Neuronal stem cell (in vitro differentiated cells): ENCODE measurements around the gene SYK.

Experiments used
- DNase-seq: peaks from one replicate; pipeline ENCODE4 v3.0.0-alpha.2; 2013; ENCODE audit warnings: low spot score
- H2AFZ ChIP-seq: one replicate; pipeline ENCODE4 v1.6.1; 2013; ENCODE audit warnings: mild to moderate bottlenecking, low read length, inconsistent platforms
- H2AK5ac ChIP-seq: 2 replicates; pipeline ENCODE4 v1.6.1; 2013; ENCODE audit warnings: low read depth, mild to moderate bottlenecking, inconsistent platforms, low read length, moderate library complexity, mixed read lengths
- H2BK120ac ChIP-seq: 2 replicates; pipeline ENCODE4 v1.6.1; 2013; ENCODE audit warnings: low read depth, mild to moderate bottlenecking, inconsistent platforms, low read length, moderate library complexity, mixed read lengths
- H2BK12ac ChIP-seq: one replicate; pipeline ENCODE4 v1.6.1; 2013; ENCODE audit warnings: low read length, inconsistent platforms
- H2BK15ac ChIP-seq: 2 replicates; pipeline ENCODE4 v1.6.1; 2013; ENCODE audit warnings: mild to moderate bottlenecking, low read length, inconsistent platforms, mixed read lengths
- H2BK5ac ChIP-seq: one replicate; pipeline ENCODE4 v1.6.1; 2013; ENCODE audit warnings: inconsistent platforms, mild to moderate bottlenecking, low read length, moderate library complexity
- H3K14ac ChIP-seq: one replicate; pipeline ENCODE4 v1.6.1; 2013; ENCODE audit warnings: low read length, inconsistent platforms
- H3K18ac ChIP-seq: 2 replicates; pipeline ENCODE4 v1.6.1; 2013; ENCODE audit warnings: low read length, inconsistent platforms
- H3K23ac ChIP-seq: 2 replicates; pipeline ENCODE4 v1.6.1; 2013; ENCODE audit warnings: low read depth, mild to moderate bottlenecking, mixed read lengths, low read length, inconsistent platforms; ENCODE audit not compliant: poor library complexity
- H3K27ac ChIP-seq: replicated peaks from 3 replicates; pipeline ENCODE4 v1.5.1; 2013; ENCODE audit warnings: low read length, inconsistent platforms
- H3K27me3 ChIP-seq, 3 experiments: 2 replicates each; pipeline ENCODE4 v1.6.1; 2013; ENCODE audit warnings: low read length in 3 of 3, mild to moderate bottlenecking in 2 of 3, inconsistent platforms in 1 of 3, low read depth in 1 of 3, mixed read lengths in 1 of 3, moderate library complexity in 1 of 3; ENCODE audit not compliant: control insufficient read depth in 3 of 3, insufficient read depth in 3 of 3
- H3K36me3 ChIP-seq, 2 donors: replicated peaks in 1 of 2; 2 replicates each; pipeline ENCODE4 v1.6.1; 2013; ENCODE audit warnings: low read length in 2 of 2; ENCODE audit not compliant: control insufficient read depth in 2 of 2, insufficient read depth in 2 of 2
- H3K4ac ChIP-seq: 2 replicates; pipeline ENCODE4 v1.6.1; 2013; ENCODE audit warnings: inconsistent platforms, mild to moderate bottlenecking, low read length, moderate library complexity
- H3K4me1 ChIP-seq, 2 donors: 1 replicate in 1 of 2; 2 replicates in 1 of 2; pipeline ENCODE4 v1.6.1; 2013; ENCODE audit warnings: low read length in 2 of 2, low read depth in 1 of 2; ENCODE audit not compliant: control insufficient read depth in 2 of 2, insufficient read depth in 1 of 2
- H3K4me2 ChIP-seq: one replicate; pipeline ENCODE4 v1.6.1; 2013; ENCODE audit warnings: mild to moderate bottlenecking, low read length, inconsistent platforms; ENCODE audit not compliant: insufficient read depth, poor library complexity, severe bottlenecking
- H3K4me3 ChIP-seq, 2 donors: 2 replicates each; pipeline ENCODE4 v1.5.1; 2013; ENCODE audit warnings: low read length in 2 of 2, mild to moderate bottlenecking in 2 of 2, inconsistent platforms in 1 of 2, moderate library complexity in 1 of 2
- H3K79me1 ChIP-seq: one replicate; pipeline ENCODE4 v1.6.1; 2013; ENCODE audit warnings: low read depth, mild to moderate bottlenecking, inconsistent platforms, low read length, moderate library complexity
- H3K9ac ChIP-seq: one replicate; pipeline ENCODE4 v1.6.1; 2013; ENCODE audit warnings: mild to moderate bottlenecking, low read depth, low read length, inconsistent platforms; ENCODE audit not compliant: poor library complexity
- H3K9me3 ChIP-seq, 2 donors: replicated peaks in 1 of 2; 2 replicates each; pipeline versions ENCODE3 to v1.6.1; 2013; ENCODE audit warnings: low read length in 2 of 2, mild to moderate bottlenecking in 2 of 2, inconsistent platforms in 1 of 2, low read depth in 1 of 2, mixed read lengths in 1 of 2, moderate library complexity in 1 of 2; ENCODE audit not compliant: control insufficient read depth in 2 of 2, insufficient read depth in 1 of 2
- H4K8ac ChIP-seq: one replicate; pipeline ENCODE4 v1.6.1; 2013; ENCODE audit warnings: low read depth, mild to moderate bottlenecking, inconsistent platforms, low read length, moderate library complexity
- H4K91ac ChIP-seq: one replicate; pipeline ENCODE4 v1.6.1; 2013; ENCODE audit warnings: low read length, low read depth, mild to moderate bottlenecking, inconsistent platforms; ENCODE audit not compliant: poor library complexity
- WGBS, 2 donors: extraction: QIAGEN DNeasy Blood & Tissue Kit; methylation state at CpG; one replicate each; pipeline ENCODE4 v1.1.7; 2013; ENCODE audit warnings: missing lambda C conversion rate in 2 of 2, mixed read lengths in 1 of 2; ENCODE audit not compliant: insufficient read length in 2 of 2, insufficient replicate concordance in 1 of 2; ENCODE audit errors: extremely low coverage in 2 of 2; 5-methylcytosine and 5-hydroxymethylcytosine counted together

The SYK gene

GRCh38 chr9:90925581-90926257 lies 124.1 kb downstream of the SYK start:
- Histone ChIP-seq H4K91ac (no peak overlapping the region), H3K9me3 (no peaks in the 10 kb centered on the region), H3K9ac (no peak overlapping the region), H2AFZ (no peak overlapping the region), H3K4ac (no peak overlapping the region), H2BK5ac (no peak overlapping the region), H3K18ac (no peak overlapping the region), H3K79me1 (no peaks in the 10 kb centered on the region), H2BK120ac (no peak overlapping the region), H3K23ac (no peak overlapping the region), H3K36me3 (no peaks in the 10 kb centered on the region), H3K4me3 (no peak overlapping the region), H3K4me2 (no peak overlapping the region), H2BK15ac (no peak overlapping the region), H3K14ac (no peak overlapping the region), H2BK12ac (no peak overlapping the region), H2AK5ac (no peak overlapping the region), H3K27me3 (no peaks in the 10 kb centered on the region), H3K27ac (no peak overlapping the region), H3K4me1 (no peaks in the 10 kb centered on the region), H4K8ac (no peak overlapping the region)
- no CpG with 5 or more reads among the region's 2 CpGs for WGBS, 2 donors
- no peak for DNase-seq

GRCh38 chr9:90926936-90927335 lies 125.3 kb downstream of the SYK start:
- Histone ChIP-seq H3K27me3 (no peaks in the 10 kb centered on the region), H3K4me2 (no peak overlapping the region), H2BK12ac (no peak overlapping the region), H3K27ac (no peak overlapping the region), H3K14ac (no peak overlapping the region), H3K4me3 (no peak overlapping the region), H2BK5ac (no peak overlapping the region), H3K23ac (no peak overlapping the region), H3K79me1 (no peaks in the 10 kb centered on the region), H3K9me3 (no peaks in the 10 kb centered on the region), H3K4ac (no peak overlapping the region), H4K8ac (no peak overlapping the region), H4K91ac (no peak overlapping the region), H2AFZ (no peak overlapping the region), H3K4me1 (no peaks in the 10 kb centered on the region), H3K9ac (no peak overlapping the region), H3K36me3 (no peaks in the 10 kb centered on the region), H2BK15ac (no peak overlapping the region), H2BK120ac (no peak overlapping the region), H2AK5ac (no peak overlapping the region), H3K18ac (no peak overlapping the region)
- no CpG with 5 or more reads among the region's 3 CpGs for WGBS, 2 donors
- no peak for DNase-seq

GRCh38 chr9:90927496-90927895 lies 125.9 kb downstream of the SYK start:
- no peak overlapping the region for H3K27ac ChIP-seq
- no peaks in the 10 kb centered on the region for H3K9me3 ChIP-seq
- H2BK12ac ChIP-seq: no peak overlapping the region
- no peak for DNase-seq
- no peaks in the 10 kb centered on the region for H3K36me3 ChIP-seq
- no peak overlapping the region for H2BK15ac ChIP-seq
- no peak overlapping the region for H3K18ac ChIP-seq
- H3K4me1 ChIP-seq: no peaks in the 10 kb centered on the region
- H3K4me2 ChIP-seq: no peak overlapping the region
- no peak overlapping the region for H2AK5ac ChIP-seq
- H2AFZ ChIP-seq: no peak overlapping the region
- H3K9ac ChIP-seq: no peak overlapping the region
- no peak overlapping the region for H2BK120ac ChIP-seq
- no peak overlapping the region for H3K14ac ChIP-seq
- H4K8ac ChIP-seq: no peak overlapping the region
- no peak overlapping the region for H3K4ac ChIP-seq
- H3K4me3 ChIP-seq: no peak overlapping the region
- H2BK5ac ChIP-seq: no peak overlapping the region
- no CpG with 5 or more reads among the region's 6 CpGs for WGBS, 2 donors
- no peak overlapping the region for H4K91ac ChIP-seq
- H3K23ac ChIP-seq: no peak overlapping the region
- H3K27me3 ChIP-seq: no peaks in the 10 kb centered on the region
- H3K79me1 ChIP-seq: no peaks in the 10 kb centered on the region

GRCh38 chr9:90929626-90930025 lies 128.0 kb downstream of the SYK start:
- Histone ChIP-seq H3K4me3 (no peak overlapping the region), H4K8ac (no peak overlapping the region), H3K36me3 (no peaks in the 10 kb centered on the region), H3K4ac (no peak overlapping the region), H2BK15ac (no peak overlapping the region), H3K23ac (no peak overlapping the region), H3K4me1 (peaks cover 0 to 2% of the 10 kb centered on the region in 2 donors), H3K9ac (no peak overlapping the region), H3K4me2 (no peak overlapping the region), H2BK5ac (no peak overlapping the region), H3K79me1 (no peaks in the 10 kb centered on the region), H3K9me3 (no peaks in the 10 kb centered on the region), H2BK12ac (no peak overlapping the region), H4K91ac (no peak overlapping the region), H3K27me3 (no peaks in the 10 kb centered on the region), H2AFZ (no peak overlapping the region), H2BK120ac (no peak overlapping the region), H2AK5ac (no peak overlapping the region), H3K14ac (no peak overlapping the region), H3K27ac (no peak overlapping the region), H3K18ac (no peak overlapping the region)
- no CpG with 5 or more reads among the region's 4 CpGs for WGBS, 2 donors
- DNase-seq: no peak
